Measurements from ENCODE around the gene GLRX2. TPM values are rescaled to one million over a fixed set of nuclear protein-coding genes. Genes with fewer than 3 reads are reported as not detected.
A peak's percentile ranks its signal among the peaks of the same experiment; 100 is the strongest.

Gene GLRX2
- total RNA-seq, 5 donors from 2014 or later (not counting 1 experiment from before 2014, with no cell fraction given), result 6.8 to 16.0 (median 13.5) TPM

- Mint-ChIP-seq H3K9me3 (no peaks in the 10 kb centered on the region), H3K36me3 (no peaks in the 10 kb centered on the region), H3K27ac (no peak overlapping the region), H3K4me3 (no peak overlapping the region), H3K4me1 (peaks cover 9 to 17% (median 16%) of the 10 kb centered on the region in 3 donors), H3K27me3 (no peaks in the 10 kb centered on the region)
- Histone ChIP-seq H3K4me3 (ENCODE audit: control insufficient read depth in 1 of 2, extremely low read depth in 1 of 2, low read length in 1 of 2) (no peak overlapping the region), H3K27ac (ENCODE audit: low read length) (no peak overlapping the region), H3K36me3 (ENCODE audit: control insufficient read depth in 2 of 2, extremely low read depth in 1 of 2, insufficient read depth in 1 of 2, low read length in 1 of 2) (no peaks in the 10 kb centered on the region), H3K4me1 (ENCODE audit: control insufficient read depth in 1 of 2, extremely low read depth in 1 of 2, insufficient read depth in 2 of 2, low read length in 2 of 2) (peaks cover 7 to 8% of the 10 kb centered on the region in 2 experiments), H3K27me3 (replicated peaks in 1 of 2; ENCODE audit: control insufficient read depth in 2 of 2, extremely low read depth in 1 of 2, insufficient read depth in 2 of 2, low read length in 1 of 2) (no peaks in the 10 kb centered on the region), H3K9me3 (no peaks in the 10 kb centered on the region)
- CTCF ChIA-PET, result interaction anchor here in 1 of 2 donors (1.0 kb wide), 1 partner anchor 18 kb away, joined by 4 read pairs; no protein-coding TSS in a partner anchor
- ATAC-seq (replicated peaks in 1 of 4) (no peak), DNase-seq (no peak)
- POLR2A ChIA-PET, result no interaction called here
- WGBS (ENCODE audit: insufficient coverage), result 88% methylated on average over 1 of the region's 3 CpGs
Observed at GRCh38 chr1:193108471-193108870, 3.3 kb upstream of the GLRX2 start.

DNA sequence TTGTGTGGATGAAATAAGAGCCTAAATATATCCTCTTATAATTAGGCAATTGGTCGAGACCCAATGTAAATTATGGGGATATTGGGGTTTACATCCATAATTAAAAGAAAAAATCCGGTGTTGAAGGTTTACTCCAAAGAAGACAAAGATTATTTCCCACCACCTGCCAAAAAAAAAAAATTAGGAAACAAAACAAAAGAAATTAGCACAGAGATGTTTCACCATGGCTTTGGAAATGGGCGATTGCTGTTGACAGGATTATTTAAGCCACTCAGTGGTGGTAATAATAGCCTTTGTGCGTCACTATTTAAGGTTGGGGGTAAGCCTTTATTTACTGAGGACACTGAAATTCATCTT lies 585 bp upstream of the GLRX2 start:
- no peak overlapping the region for H3K27ac ChIP-seq (ENCODE audit: low read length)
- no peak for ATAC-seq (replicated peaks in 1 of 4)
- no CpG with 5 or more reads among the region's 4 CpGs for WGBS (ENCODE audit: insufficient coverage)
- no peaks in the 10 kb centered on the region for H3K27me3 ChIP-seq (replicated peaks in 1 of 2; ENCODE audit: control insufficient read depth in 2 of 2, extremely low read depth in 1 of 2, insufficient read depth in 2 of 2, low read length in 1 of 2)
- Mint-ChIP-seq H3K27me3 (no peaks in the 10 kb centered on the region), H3K4me1 (peaks cover 21 to 30% (median 25%) of the 10 kb centered on the region in 3 donors), H3K27ac (peak overlapping the region; percentile 55 to 64), H3K9me3 (no peaks in the 10 kb centered on the region), H3K36me3 (peaks cover 3% of the 10 kb centered on the region), H3K4me3 (peak overlapping the region; percentile 89 to 92 (median 90))
- POLR2A ChIA-PET, result interaction anchor here (0.6 to 0.7 kb wide), 4 partner anchors 15 to 298 kb away, joined by 3 to 8 read pairs (median 4); no protein-coding TSS in a partner anchor
- peak overlapping the region; percentile 49 to 75 for H3K4me3 ChIP-seq (ENCODE audit: control insufficient read depth in 1 of 2, extremely low read depth in 1 of 2, low read length in 1 of 2)
- H3K9me3 ChIP-seq, result no peaks in the 10 kb centered on the region
- CTCF ChIA-PET, result no interaction called here
- DNase-seq, result no peak
- peaks cover 7 to 8% of the 10 kb centered on the region in 2 experiments for H3K4me1 ChIP-seq (ENCODE audit: control insufficient read depth in 1 of 2, extremely low read depth in 1 of 2, insufficient read depth in 2 of 2, low read length in 2 of 2)
- no peaks in the 10 kb centered on the region for H3K36me3 ChIP-seq (ENCODE audit: control insufficient read depth in 2 of 2, extremely low read depth in 1 of 2, insufficient read depth in 1 of 2, low read length in 1 of 2)

GRCh38 chr1:193104502-193104906 lies 710 bp downstream of the GLRX2 start:
- CTCF ChIA-PET, result interaction anchor here (0.5 to 1.8 kb wide), 5 partner anchors 17 to 73 kb away, joined by 3 to 6 read pairs (median 5); partner anchors contain the start of genes CDC73 (in 1 of the 2), RO60 (in 1 of the 2) and UCHL5 (in 1 of the 2)
- peak in 5 of 35 experiments; percentile 5 to 31 (median 18) for DNase-seq
- H3K27me3 Mint-ChIP-seq, result no peaks in the 10 kb centered on the region

DNA sequence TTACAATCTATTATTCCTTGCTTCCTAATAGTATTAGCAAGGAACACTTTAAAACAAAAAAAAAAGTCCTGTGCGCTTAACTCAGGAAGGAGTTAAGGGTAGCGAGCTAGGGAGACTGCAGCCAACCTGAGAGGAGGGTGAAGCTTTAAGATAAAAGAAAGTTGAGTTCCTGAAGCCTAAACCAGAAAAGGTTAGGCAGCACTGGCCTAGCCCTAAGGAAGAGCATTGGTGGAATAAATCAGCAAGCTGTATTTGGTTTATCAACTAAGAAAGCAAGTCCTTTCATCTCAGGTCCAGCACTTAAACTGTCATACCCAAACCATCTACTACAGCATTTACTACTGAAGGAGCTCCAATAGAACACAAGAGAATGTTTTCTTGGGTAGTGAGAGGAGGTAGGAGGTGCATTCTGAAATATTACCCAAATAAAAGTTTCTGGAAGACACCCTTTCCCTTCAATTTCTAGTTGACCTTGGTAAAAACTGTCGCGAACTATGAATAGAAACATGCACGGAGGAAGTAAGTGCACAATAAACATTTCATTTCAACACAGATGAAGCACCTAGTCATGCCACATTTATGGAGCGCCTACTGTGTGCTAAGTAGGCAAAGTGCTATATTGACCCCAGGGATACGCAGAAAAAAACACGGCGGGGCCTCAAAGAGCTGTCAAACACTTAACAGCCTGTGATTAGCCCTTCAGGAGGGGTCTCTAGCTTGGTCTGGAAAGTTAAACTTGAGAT lies 1.3 kb downstream of the GLRX2 start:
- CTCF ChIA-PET, result interaction anchor here (0.5 to 1.8 kb wide), 6 partner anchors 18 to 74 kb away, joined by 3 to 6 read pairs (median 4); partner anchors contain the start of genes CDC73 (in 1 of the 2), RO60 (in 1 of the 2) and UCHL5 (in 1 of the 2)
- Histone ChIP-seq H3K27ac (ENCODE audit: low read length) (no peak overlapping the region), H3K4me3 (ENCODE audit: control insufficient read depth in 1 of 2, extremely low read depth in 1 of 2, low read length in 1 of 2) (peak overlapping the region; percentile 75 to 93)

More at GRCh38 chr1:193104502-193104906, 710 bp downstream of the GLRX2 start:
- peaks cover 15% of the 10 kb centered on the region for H3K36me3 Mint-ChIP-seq
- H3K4me1 Mint-ChIP-seq, result peaks cover 21 to 30% (median 25%) of the 10 kb centered on the region in 3 donors
- H3K27ac Mint-ChIP-seq, result peak overlapping the region; percentile 67 to 74
- Histone ChIP-seq H3K27me3 (replicated peaks in 1 of 2; ENCODE audit: control insufficient read depth in 2 of 2, extremely low read depth in 1 of 2, insufficient read depth in 2 of 2, low read length in 1 of 2) (no peaks in the 10 kb centered on the region), H3K4me1 (ENCODE audit: control insufficient read depth in 1 of 2, extremely low read depth in 1 of 2, insufficient read depth in 2 of 2, low read length in 2 of 2) (peaks cover 7 to 8% of the 10 kb centered on the region in 2 experiments), H3K36me3 (ENCODE audit: control insufficient read depth in 2 of 2, extremely low read depth in 1 of 2, insufficient read depth in 1 of 2, low read length in 1 of 2) (peaks cover 0 to 11% of the 10 kb centered on the region in 2 donors), H3K4me3 (ENCODE audit: control insufficient read depth in 1 of 2, extremely low read depth in 1 of 2, low read length in 1 of 2) (peak overlapping the region; percentile 75 to 93), H3K9me3 (no peaks in the 10 kb centered on the region), H3K27ac (ENCODE audit: low read length) (peak overlapping the region; percentile 45)
- POLR2A ChIA-PET, result interaction anchor here (0.5 to 1.4 kb wide), 3 partner anchors 18 to 441 kb away, joined by 3 to 9 read pairs (median 4); no protein-coding TSS in a partner anchor
- under 1% methylated on average over 19 of the region's 24 CpGs for WGBS (ENCODE audit: insufficient coverage)
- no peaks in the 10 kb centered on the region for H3K9me3 Mint-ChIP-seq
- ATAC-seq (replicated peaks in 1 of 4), result peak; percentile 31 to 41 (median 34)
- H3K4me3 Mint-ChIP-seq, result peak overlapping the region; percentile 89 to 92 (median 90)

DNA sequence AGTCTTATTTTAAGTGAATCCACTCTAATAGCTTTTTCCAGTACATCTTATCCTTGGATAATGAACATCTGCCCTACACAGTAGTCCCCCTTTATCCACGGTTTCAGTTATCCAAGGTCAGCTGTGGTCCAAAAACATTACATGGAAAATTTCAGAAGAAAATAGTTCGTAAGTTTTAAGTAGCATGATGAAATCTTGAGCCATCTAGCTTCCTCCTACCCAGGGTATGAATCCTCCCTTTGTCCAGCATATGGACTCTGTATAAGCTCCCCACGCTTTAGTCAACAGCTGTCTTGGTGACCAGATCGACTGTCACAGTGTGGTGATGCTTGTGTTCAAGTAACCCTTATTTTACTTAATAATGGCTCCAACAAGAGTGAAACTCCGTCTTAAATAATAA lies 2.6 kb downstream of the GLRX2 start:
- Histone ChIP-seq H3K27ac (ENCODE audit: low read length) (no peak overlapping the region), H3K36me3 (ENCODE audit: control insufficient read depth in 2 of 2, extremely low read depth in 1 of 2, insufficient read depth in 1 of 2, low read length in 1 of 2) (peaks cover 0 to 21% of the 10 kb centered on the region in 2 donors), H3K27me3 (replicated peaks in 1 of 2; ENCODE audit: control insufficient read depth in 2 of 2, extremely low read depth in 1 of 2, insufficient read depth in 2 of 2, low read length in 1 of 2) (no peaks in the 10 kb centered on the region), H3K9me3 (no peaks in the 10 kb centered on the region), H3K4me3 (ENCODE audit: control insufficient read depth in 1 of 2, extremely low read depth in 1 of 2, low read length in 1 of 2) (no peak overlapping the region), H3K4me1 (ENCODE audit: control insufficient read depth in 1 of 2, extremely low read depth in 1 of 2, insufficient read depth in 2 of 2, low read length in 2 of 2) (peaks cover 7 to 8% of the 10 kb centered on the region in 2 experiments)
- POLR2A ChIA-PET, result interaction anchor here in 1 of 2 donors (0.6 kb wide), 1 partner anchor 573 kb away, joined by 3 read pairs; no protein-coding TSS in a partner anchor
- Mint-ChIP-seq H3K4me1 (peaks cover 21 to 34% (median 28%) of the 10 kb centered on the region in 3 donors), H3K27me3 (no peaks in the 10 kb centered on the region), H3K36me3 (peaks cover 20% of the 10 kb centered on the region), H3K4me3 (peak overlapping the region in 1 of 3 donors; percentile 90), H3K27ac (no peak overlapping the region), H3K9me3 (no peaks in the 10 kb centered on the region)
- WGBS (ENCODE audit: insufficient coverage), result 83% methylated on average over 1 of the region's 5 CpGs
- ATAC-seq (replicated peaks in 1 of 4) (no peak), DNase-seq (no peak)
- CTCF ChIA-PET, result interaction anchor here in 1 of 2 donors (1.4 kb wide), 1 partner anchor 20 kb away, joined by 3 read pairs; no protein-coding TSS in a partner anchor

More for the DNA sequence above, 1.3 kb downstream of the GLRX2 start:
- no peak for DNase-seq
- no peaks in the 10 kb centered on the region for H3K27me3 Mint-ChIP-seq
- POLR2A ChIA-PET, result interaction anchor here (0.6 to 1.4 kb wide), 2 partner anchors 19 to 442 kb away, joined by 3 to 4 read pairs; no protein-coding TSS in a partner anchor
- ATAC-seq (replicated peaks in 1 of 4), result no peak
- peak overlapping the region; percentile 36 to 37 for H3K27ac Mint-ChIP-seq
- Histone ChIP-seq H3K9me3 (no peaks in the 10 kb centered on the region), H3K4me1 (ENCODE audit: control insufficient read depth in 1 of 2, extremely low read depth in 1 of 2, insufficient read depth in 2 of 2, low read length in 2 of 2) (peaks cover 7 to 8% of the 10 kb centered on the region in 2 experiments), H3K36me3 (ENCODE audit: control insufficient read depth in 2 of 2, extremely low read depth in 1 of 2, insufficient read depth in 1 of 2, low read length in 1 of 2) (peaks cover 0 to 16% of the 10 kb centered on the region in 2 donors), H3K27me3 (replicated peaks in 1 of 2; ENCODE audit: control insufficient read depth in 2 of 2, extremely low read depth in 1 of 2, insufficient read depth in 2 of 2, low read length in 1 of 2) (no peaks in the 10 kb centered on the region)
- peaks cover 15% of the 10 kb centered on the region for H3K36me3 Mint-ChIP-seq
- peak overlapping the region; percentile 89 to 92 (median 90) for H3K4me3 Mint-ChIP-seq
- H3K4me1 Mint-ChIP-seq, result peaks cover 21 to 30% (median 25%) of the 10 kb centered on the region in 3 donors
- no peaks in the 10 kb centered on the region for H3K9me3 Mint-ChIP-seq
- WGBS (ENCODE audit: insufficient coverage), result 49% methylated on average over 5 of the region's 9 CpGs

DNA sequence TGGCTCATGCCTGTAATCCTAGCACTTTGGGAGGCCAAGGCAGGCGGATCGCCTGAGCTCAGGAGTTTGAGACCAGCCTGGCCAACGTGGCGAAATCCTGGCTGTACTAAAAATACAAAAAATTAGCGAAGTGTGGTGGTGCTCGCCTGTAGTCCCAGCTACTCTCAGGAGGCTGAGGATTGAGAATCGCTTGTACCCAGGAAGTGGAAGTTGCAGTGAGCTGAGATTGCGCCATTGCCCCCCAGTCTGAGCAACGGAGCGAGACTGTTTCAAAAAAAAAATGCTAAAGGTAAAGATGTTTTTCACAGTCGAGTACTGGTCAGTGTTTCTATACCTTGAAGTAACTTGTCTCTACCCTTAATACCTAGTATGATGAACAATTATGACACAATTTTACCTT lies 11.1 kb downstream of the GLRX2 start:
- H3K4me3 ChIP-seq (ENCODE audit: control insufficient read depth in 1 of 2, extremely low read depth in 1 of 2, low read length in 1 of 2), result no peak overlapping the region
- Mint-ChIP-seq H3K27ac (no peak overlapping the region), H3K36me3 (peaks cover 32% of the 10 kb centered on the region), H3K9me3 (no peaks in the 10 kb centered on the region), H3K4me3 (no peak overlapping the region), H3K27me3 (no peaks in the 10 kb centered on the region), H3K4me1 (peaks cover 0 to 6% (median 3%) of the 10 kb centered on the region in 3 donors)
- WGBS (ENCODE audit: insufficient coverage), result 97% methylated on average over 7 of the region's 11 CpGs
- no peaks in the 10 kb centered on the region for H3K4me1 ChIP-seq (ENCODE audit: control insufficient read depth in 1 of 2, extremely low read depth in 1 of 2, insufficient read depth in 2 of 2, low read length in 2 of 2)
- H3K9me3 ChIP-seq, result no peaks in the 10 kb centered on the region
- no peak overlapping the region for H3K27ac ChIP-seq (ENCODE audit: low read length)
- H3K27me3 ChIP-seq (replicated peaks in 1 of 2; ENCODE audit: control insufficient read depth in 2 of 2, extremely low read depth in 1 of 2, insufficient read depth in 2 of 2, low read length in 1 of 2), result no peaks in the 10 kb centered on the region
- ChIA-PET CTCF (interaction anchor here in 1 of 2 donors (0.6 kb wide), 1 partner anchor 10 kb away, joined by 3 read pairs; no protein-coding TSS in a partner anchor), POLR2A (interaction anchor here in 1 of 2 donors (0.6 kb wide), 1 partner anchor 28 kb away, joined by 3 read pairs; the partner anchor contains the start of gene CDC73)
- H3K36me3 ChIP-seq (ENCODE audit: control insufficient read depth in 2 of 2, extremely low read depth in 1 of 2, insufficient read depth in 1 of 2, low read length in 1 of 2), result peaks cover 0 to 24% of the 10 kb centered on the region in 2 donors
- ATAC-seq (replicated peaks in 1 of 4), result no peak
- DNase-seq, result no peak
